ENCODE results near the gene FAM98A.

The FAM98A gene

DNA sequence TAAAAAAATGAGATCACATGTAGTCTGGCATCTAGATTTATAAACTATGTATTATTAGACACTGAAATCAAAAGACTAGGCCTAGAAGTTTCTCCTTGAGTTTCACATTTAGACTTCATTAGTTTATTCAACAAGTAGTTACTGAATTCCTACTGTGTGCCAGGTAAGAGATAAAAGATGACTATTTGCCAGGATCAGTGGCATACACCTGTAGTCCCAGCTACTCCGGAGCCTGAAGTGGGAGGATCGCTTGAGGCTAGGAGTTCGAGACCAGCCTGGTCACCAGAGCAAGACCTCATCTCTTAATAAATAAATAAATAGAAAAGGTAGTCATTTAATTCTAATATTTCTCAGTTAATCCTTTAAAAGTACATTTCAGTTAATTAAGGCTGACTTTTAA, 2.1 kb downstream of the FAM98A start:
- no peak for DNase-seq (ENCODE audit: low read depth)

GRCh38 chr2:33595385-33595784, 3.7 kb downstream of the FAM98A start:
- DNase-seq (ENCODE audit: low read depth) = no peak

GRCh38 chr2:33589444-33589843, 9.7 kb downstream of the FAM98A start:
- peak; percentile 28 for DNase-seq (ENCODE audit: low read depth)

GRCh38 chr2:33588232-33588631, 10.9 kb downstream of the FAM98A start:
- peak; percentile 43 for DNase-seq (ENCODE audit: low read depth)

- DNase-seq (ENCODE audit: low read depth) = no peak
These were observed 12.3 kb downstream of the FAM98A start for GRCh38 chr2:33586766-33587165.

- no peak for DNase-seq (ENCODE audit: low read depth)
These were observed 15.7 kb downstream of the FAM98A start for GRCh38 chr2:33583194-33583938.

- DNase-seq (ENCODE audit: low read depth) = no peak
These were observed 17.2 kb downstream of the FAM98A start for GRCh38 chr2:33581872-33582271.

GRCh38 chr2:33579227-33579626, 19.9 kb downstream of the FAM98A start:
- DNase-seq (ENCODE audit: low read depth) = no peak

- DNase-seq (ENCODE audit: low read depth) = no peak
These were observed 21.4 kb downstream of the FAM98A start for GRCh38 chr2:33577668-33578067.

GRCh38 chr2:33577084-33577483, 22.0 kb downstream of the FAM98A start:
- DNase-seq (ENCODE audit: low read depth) = no peak

DNA sequence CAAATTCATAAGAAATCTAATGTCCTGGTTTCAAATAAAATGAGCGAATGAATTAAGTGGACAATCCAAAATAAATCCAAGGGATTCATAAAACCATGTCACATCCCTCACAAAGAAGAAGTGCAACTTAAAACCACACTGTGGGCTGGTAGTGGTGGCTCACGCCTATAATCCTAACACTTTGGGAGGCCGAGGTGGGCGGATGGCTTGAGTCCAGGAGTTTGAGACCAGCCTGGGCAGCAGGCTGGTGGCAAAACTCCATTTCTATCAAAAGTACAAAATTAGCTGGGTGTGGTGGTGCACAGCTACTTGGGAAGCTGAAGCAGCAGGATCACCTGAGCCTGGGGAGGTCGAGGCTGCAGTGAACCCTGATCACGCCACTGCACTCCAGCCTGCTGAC, 25.4 kb downstream of the FAM98A start:
- no peak for DNase-seq (ENCODE audit: low read depth)

- DNase-seq (ENCODE audit: low read depth) = no peak
These were observed 28.4 kb downstream of the FAM98A start for GRCh38 chr2:33570681-33571080.

- no peak for DNase-seq (ENCODE audit: low read depth)
These were observed 37.2 kb downstream of the FAM98A start for GRCh38 chr2:33561872-33562271.

- no peak for DNase-seq (ENCODE audit: low read depth)
These were observed 39.1 kb downstream of the FAM98A start for GRCh38 chr2:33560017-33560416.

DNA sequence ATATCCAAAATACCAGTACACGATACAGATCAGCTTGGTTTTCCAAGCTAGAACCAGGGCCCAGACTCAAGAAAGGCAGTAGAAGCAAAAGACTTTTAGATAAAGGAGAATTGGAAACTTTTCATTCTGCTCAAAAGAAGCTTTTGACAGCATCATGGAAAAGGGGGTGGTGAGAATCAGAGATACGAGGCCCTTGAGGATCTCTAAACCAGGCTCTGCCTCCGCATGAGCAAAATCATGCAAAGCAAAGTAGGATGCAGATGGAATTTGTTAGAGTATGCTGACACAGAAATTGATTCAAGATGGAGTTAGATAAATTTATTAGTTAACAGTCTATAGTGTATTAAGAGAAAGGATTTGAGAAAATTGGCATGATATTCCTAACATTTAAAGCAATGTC, 39.8 kb downstream of the FAM98A start:
- DNase-seq (ENCODE audit: low read depth) = no peak

DNA sequence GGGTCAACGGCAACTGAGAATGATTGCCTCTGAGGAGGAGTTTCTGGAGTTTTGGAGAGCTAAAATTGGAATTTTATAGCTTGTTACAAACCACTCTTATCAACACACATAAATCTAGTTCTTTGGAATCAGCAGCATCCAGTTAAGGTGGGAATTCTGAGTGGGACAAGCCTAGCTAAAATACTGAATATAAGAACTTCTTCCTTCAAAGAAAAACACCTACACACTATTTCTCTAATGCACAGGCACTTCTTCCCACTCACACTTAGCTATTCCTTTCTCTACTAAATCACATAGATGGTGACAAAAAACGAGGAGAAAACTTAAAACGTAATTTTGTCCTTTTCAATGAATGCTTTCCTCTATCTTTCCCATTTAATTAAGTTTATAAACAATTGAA, 43.4 kb downstream of the FAM98A start:
- DNase-seq (ENCODE audit: low read depth) = no peak

- DNase-seq (ENCODE audit: low read depth) = no peak
These were observed 46.2 kb downstream of the FAM98A start for GRCh38 chr2:33552758-33553461.

DNA sequence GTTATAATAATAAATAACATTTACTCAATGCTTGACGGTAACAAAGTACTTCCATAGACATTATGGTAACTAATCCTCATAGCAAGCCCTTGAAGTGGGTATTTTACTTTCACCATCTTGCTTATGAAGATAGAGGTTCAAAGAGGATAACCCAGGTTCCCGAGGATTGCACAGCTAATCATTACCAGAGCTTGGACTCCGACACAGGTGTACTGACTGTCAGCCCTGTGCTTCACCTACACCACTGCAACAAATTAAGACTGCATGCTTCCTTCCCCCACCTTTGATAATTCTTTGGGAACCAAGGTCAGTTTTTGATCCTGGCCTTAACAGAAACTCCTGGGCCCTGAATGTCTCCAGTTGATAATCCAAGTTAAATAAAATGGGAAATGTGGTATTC, 48.9 kb downstream of the FAM98A start:
- no peak for DNase-seq (ENCODE audit: low read depth)

DNA sequence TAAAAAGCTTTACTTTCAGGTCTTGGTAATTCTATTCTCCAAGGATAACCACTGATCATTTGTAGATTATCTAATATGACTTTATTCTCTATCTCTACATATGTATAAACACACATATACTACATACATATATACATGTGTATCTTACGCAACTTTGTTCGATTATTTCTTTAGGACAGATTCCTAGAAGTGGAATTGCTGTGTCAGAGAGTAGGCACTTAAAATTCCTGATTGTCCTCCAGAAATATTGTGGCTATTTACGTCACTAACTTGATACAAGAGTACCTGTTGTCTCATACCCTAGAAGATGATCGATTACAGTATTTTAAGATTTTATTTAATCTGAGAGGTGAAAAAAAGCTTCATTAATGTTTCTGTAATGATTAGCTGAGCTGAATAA, 57.9 kb downstream of the FAM98A start:
- DNase-seq (ENCODE audit: low read depth) = no peak

DNA sequence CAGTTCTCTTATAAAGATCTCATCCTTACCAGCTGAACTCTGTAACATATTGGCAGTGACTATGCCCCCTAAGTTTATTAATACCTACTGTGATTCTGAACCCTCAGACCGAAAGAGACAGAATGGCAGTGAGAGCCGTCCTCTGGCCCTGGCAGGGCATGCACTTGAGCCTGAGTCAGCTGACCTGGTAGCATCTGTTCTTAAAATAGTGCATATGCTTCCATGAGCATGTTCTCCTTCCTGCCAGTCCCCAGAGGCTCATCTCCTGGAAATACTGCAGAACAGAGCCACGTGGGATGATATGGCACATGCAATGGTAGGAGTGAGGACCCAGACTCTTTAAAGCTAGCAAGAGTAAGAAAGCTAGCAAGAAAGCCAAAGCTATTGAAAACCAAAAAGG, 63.7 kb downstream of the FAM98A start:
- DNase-seq (ENCODE audit: low read depth) = no peak
